GM12891 (cell line): Measurements from ENCODE around the gene GMPPA.

Experiments
- PAX5 ChIP-seq: IDR thresholded peaks from 2 replicates; pipeline ENCODE4 v1.6.1; 2011; ENCODE audit warnings: low read length, moderate library complexity, mild to moderate bottlenecking; ENCODE audit not compliant: insufficient read depth, severe bottlenecking
- POLR2A ChIP-seq: IDR thresholded peaks from 2 replicates; pipeline ENCODE4 v1.6.1; 2011; ENCODE audit warnings: low read depth, low read length, control low read depth
- POLR2AphosphoS5 ChIP-seq: IDR thresholded peaks from 2 replicates; pipeline ENCODE4 v1.6.1; 2011; ENCODE audit warnings: low read depth, low read length, control low read depth
- POU2F2 ChIP-seq: IDR thresholded peaks from 2 replicates; pipeline ENCODE4 v1.6.1; 2011; ENCODE audit warnings: low read depth, mild to moderate bottlenecking, control low read depth, low read length, moderate library complexity
- SPI1 ChIP-seq: IDR thresholded peaks from 2 replicates; pipeline ENCODE4 v1.6.1; 2011; ENCODE audit warnings: low read depth, low read length, control low read depth
- TAF1 ChIP-seq: IDR thresholded peaks from 2 replicates; pipeline ENCODE4 v1.6.1; 2011; ENCODE audit warnings: low read depth, low read length, control low read depth

- no peak for TF ChIP-seq POLR2A
- no peak for TF ChIP-seq POLR2AphosphoS5
- TF ChIP-seq TAF1, result no peak
- no peak for TF ChIP-seq SPI1
- TF ChIP-seq POU2F2, result no peak
- TF ChIP-seq PAX5, result no peak
Measured at GRCh38 chr2:219476652-219477151, 22.0 kb upstream of the GMPPA start.
